PC-9 (cell line): ENCODE results near the gene CCDC117. TPM values are rescaled to one million over a fixed set of nuclear protein-coding genes. Genes with fewer than 3 reads are reported as not detected.

ENCODE experiments used
- BruUV-seq: library from RNA; stranded (reverse); fragments of 400-500 nt; replicated peaks from 2 replicates; lab custom pipeline; 2021; lab: Mats Ljungman, UMichigan
- CTCF ChIA-PET: fragments of 300-600 bp; sonication (Branson Sonifier 250); formaldehyde crosslinking; loops from one replicate; lab custom pipeline; 2022; ENCODE audit warnings: antibody characterized with exemption; lab: Charles Lee
- POLR2A ChIA-PET: fragments of 300-600 bp; sonication (Branson Sonifier 250); formaldehyde crosslinking; loops from one replicate; lab custom pipeline; 2022; ENCODE audit warnings: antibody characterized with exemption; ENCODE audit not compliant: unreplicated experiment; lab: Charles Lee
- DNase-seq, 2 experiments: peaks; one replicate each; pipeline versions ENCODE4 v3.0.0 to v3.0.0-alpha.2; 2015 to 2022; ENCODE audit warnings: mixed read lengths in 1 of 2
- H2AFZ ChIP-seq: fragments of 200-600 bp; sonication (generic); 2 replicates; pipeline ENCODE4 v1.8.1; 2017; ENCODE audit warnings: antibody characterized with exemption
- H3F3A ChIP-seq: fragments of 200-600 bp; sonication (generic); 2 replicates; pipeline ENCODE4 v1.8.1; 2017; ENCODE audit warnings: antibody characterized with exemption, mild to moderate bottlenecking, low read depth; ENCODE audit not compliant: insufficient read depth
- H3K27ac ChIP-seq: fragments of 200-600 bp; sonication (generic); 2 replicates; pipeline ENCODE4 v1.6.1; 2016; ENCODE audit warnings: mixed run types
- H3K27me3 ChIP-seq: fragments of 200-600 bp; sonication (generic); 2 replicates; pipeline ENCODE4 v1.6.1; 2016; ENCODE audit warnings: low read depth, mixed run types; ENCODE audit not compliant: insufficient read depth
- H3K36me3 ChIP-seq: fragments of 200-600 bp; sonication (generic); 2 replicates; pipeline ENCODE4 v1.6.1; 2016; ENCODE audit warnings: low read depth, mixed run types
- H3K4me1 ChIP-seq: fragments of 200-600 bp; sonication (generic); replicated peaks from 2 replicates; pipeline ENCODE4 v1.6.1; 2016; ENCODE audit warnings: mixed run types; ENCODE audit not compliant: insufficient read depth
- H3K4me2 ChIP-seq: fragments of 200-600 bp; sonication (generic); 2 replicates; pipeline ENCODE4 v1.6.1; 2017; ENCODE audit warnings: mixed run types
- H3K4me3 ChIP-seq: fragments of 200-600 bp; sonication (generic); 2 replicates; pipeline ENCODE4 v1.6.1; 2016; ENCODE audit warnings: mixed run types
- H3K79me2 ChIP-seq: fragments of 200-600 bp; sonication (generic); 2 replicates; pipeline ENCODE4 v1.6.1; 2017; ENCODE audit warnings: low read depth, mixed run types
- H3K9me2 ChIP-seq: fragments of 200-600 bp; sonication (generic); 2 replicates; pipeline ENCODE4 v1.8.1; 2017; ENCODE audit warnings: mild to moderate bottlenecking; ENCODE audit not compliant: insufficient read depth
- H3K9me3 ChIP-seq: fragments of 200-600 bp; sonication (generic); 2 replicates; pipeline ENCODE4 v1.8.1; 2016; ENCODE audit warnings: low read depth; ENCODE audit not compliant: insufficient read depth
- H4K20me1 ChIP-seq: fragments of 200-600 bp; sonication (generic); 2 replicates; pipeline ENCODE4 v1.8.1; 2017; ENCODE audit not compliant: insufficient read depth
- CTCF ChIP-seq: fragments of 200-600 bp; sonication (generic); conservative IDR thresholded peaks from 2 replicates; pipeline ENCODE4 v1.6.1; 2017; ENCODE audit warnings: mixed run types, antibody characterized with exemption, mild to moderate bottlenecking, moderate library complexity
- EZH2 ChIP-seq: fragments of 200-600 bp; sonication (generic); IDR thresholded peaks from 2 replicates; pipeline ENCODE4 v1.8.0; 2017; ENCODE audit warnings: antibody characterized with exemption, low read depth
- intact Hi-C: fragments of 100-400 bp; cut with micrococcal nuclease; formaldehyde crosslinking; loops from one replicate; pipeline ENCODE4 v1.10.0; 2022; ENCODE audit not compliant: unreplicated experiment
- total RNA-seq: library from RNA; stranded (reverse); gene quantifications from 2 replicates; pipeline ENCODE4 v1.2.3, GENCODE V29; 2021

CCDC117 gene
- total RNA-seq, 1 experiment from 2014 or later: 11.4 TPM

GRCh38 chr22:28831140-28832072 is 58.9 kb downstream of the CCDC117 start:
- no peaks in the 10 kb centered on the region for H3K27me3 ChIP-seq
- TF ChIP-seq CTCF (no peak), EZH2 (no peak)
- intact Hi-C loops: no loop called here

GRCh38 chr22:28832731-28833130 is 60.2 kb downstream of the CCDC117 start:
- intact Hi-C loops: no loop called here
- BruUV-seq: no TSS peak
- Histone ChIP-seq H3K4me2 (no peak overlapping the region), H3K27ac (no peak overlapping the region), H3K36me3 (no peaks in the 10 kb centered on the region), H4K20me1 (no peaks in the 10 kb centered on the region), H3K9me2 (no peaks in the 10 kb centered on the region), H3K79me2 (no peaks in the 10 kb centered on the region), H3K27me3 (no peaks in the 10 kb centered on the region), H2AFZ (no peak overlapping the region), H3K4me3 (no peak overlapping the region), H3K4me1 (no peaks in the 10 kb centered on the region), H3F3A (no peaks in the 10 kb centered on the region), H3K9me3 (no peaks in the 10 kb centered on the region)
- DNase-seq: no peak
- POLR2A ChIA-PET: no interaction called here
- CTCF ChIA-PET: no interaction called here
- TF ChIP-seq EZH2 (no peak), CTCF (no peak)

More at GRCh38 chr22:28831140-28832072, 58.9 kb downstream of the CCDC117 start:
- Histone ChIP-seq H3K4me3 (no peak overlapping the region), H3K27ac (no peak overlapping the region), H4K20me1 (no peaks in the 10 kb centered on the region), H3K36me3 (no peaks in the 10 kb centered on the region), H2AFZ (no peak overlapping the region), H3K79me2 (no peaks in the 10 kb centered on the region), H3K4me1 (no peaks in the 10 kb centered on the region), H3K9me2 (no peaks in the 10 kb centered on the region), H3F3A (no peaks in the 10 kb centered on the region), H3K9me3 (no peaks in the 10 kb centered on the region), H3K4me2 (no peak overlapping the region)
- ChIA-PET CTCF (no interaction called here), POLR2A (no interaction called here)
- BruUV-seq: no TSS peak
- DNase-seq: no peak

GRCh38 chr22:28833276-28833923 is 60.9 kb downstream of the CCDC117 start:
- BruUV-seq: no TSS peak
- H3K4me2 ChIP-seq: no peak overlapping the region
- CTCF ChIA-PET: no interaction called here
- no peak for TF ChIP-seq EZH2
- TF ChIP-seq CTCF: no peak
- no peak overlapping the region for H2AFZ ChIP-seq
- no peaks in the 10 kb centered on the region for H3K36me3 ChIP-seq
- H3K4me1 ChIP-seq: no peaks in the 10 kb centered on the region
- H3F3A ChIP-seq: no peaks in the 10 kb centered on the region
- no peak overlapping the region for H3K4me3 ChIP-seq
- intact Hi-C loops: no loop called here
- H3K9me3 ChIP-seq: no peaks in the 10 kb centered on the region
- no peaks in the 10 kb centered on the region for H3K79me2 ChIP-seq
- H3K27me3 ChIP-seq: no peaks in the 10 kb centered on the region
- no peak overlapping the region for H3K27ac ChIP-seq
- H3K9me2 ChIP-seq: no peaks in the 10 kb centered on the region
- DNase-seq: no peak
- POLR2A ChIA-PET: no interaction called here
- no peaks in the 10 kb centered on the region for H4K20me1 ChIP-seq
